Activated CD4-positive, alpha-beta T cell treated with anti-CD3 and anti-CD28 coated beads, Interleukin-2, amount 50 U/mL, for 1 hour (primary cell): ENCODE measurements around the gene BIN2.
A peak's percentile ranks its signal among the peaks of the same experiment; 100 is the strongest.
"Not testable (repeated sequence)": the region's sequence is repeated elsewhere in the genome, so short reads cannot be mapped to it uniquely, and the experiment has no call there.

Source experiments
- DNase-seq: peaks from one replicate; pipeline ENCODE4 v3.0.0-alpha.2; 2020

Gene BIN2

DNA sequence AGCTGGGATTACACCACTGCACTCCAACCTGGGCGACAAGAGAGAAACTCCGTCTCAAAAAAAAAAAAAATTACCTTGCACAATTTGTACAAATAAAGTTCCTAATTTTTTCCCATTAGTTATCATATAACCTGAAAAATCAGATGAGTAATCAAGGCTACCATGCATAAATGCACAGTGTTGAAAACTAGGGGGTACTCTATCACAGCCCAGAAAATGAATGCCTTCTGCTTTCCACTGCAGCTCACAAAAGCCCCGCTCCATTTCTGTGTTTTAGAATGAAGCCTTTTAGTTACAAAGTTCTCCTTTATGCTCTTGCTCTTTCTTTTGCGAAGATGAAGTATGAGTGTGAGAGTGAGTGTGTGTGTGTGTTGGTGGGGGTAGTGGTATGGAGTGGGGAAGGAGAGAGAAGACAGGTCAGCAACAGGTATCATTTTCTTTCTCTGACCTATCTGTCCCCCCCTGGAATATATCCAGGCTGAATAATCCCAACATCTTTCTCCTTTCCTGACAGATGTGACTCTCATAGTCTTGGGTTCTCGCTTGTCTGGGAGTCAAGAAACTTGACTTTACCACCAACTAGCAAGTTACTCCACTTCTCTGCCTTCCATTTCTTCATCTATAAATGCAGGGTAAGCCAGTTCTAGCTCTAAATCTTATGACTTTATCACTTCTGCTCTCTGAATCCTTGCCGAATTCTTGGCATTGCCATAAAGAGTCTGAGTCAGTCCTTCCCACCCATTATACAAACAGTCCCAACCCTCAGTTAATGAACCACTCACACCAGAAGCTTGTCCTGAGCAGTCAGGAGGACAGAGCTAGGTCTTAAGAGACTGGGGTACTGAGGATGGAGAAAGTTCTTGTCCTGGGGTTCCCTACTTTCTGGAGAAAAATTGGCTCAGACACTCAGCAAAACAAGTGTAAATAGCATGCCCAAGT, 16.1 kb downstream of the BIN2 start:
- DNase-seq = no peak

DNA sequence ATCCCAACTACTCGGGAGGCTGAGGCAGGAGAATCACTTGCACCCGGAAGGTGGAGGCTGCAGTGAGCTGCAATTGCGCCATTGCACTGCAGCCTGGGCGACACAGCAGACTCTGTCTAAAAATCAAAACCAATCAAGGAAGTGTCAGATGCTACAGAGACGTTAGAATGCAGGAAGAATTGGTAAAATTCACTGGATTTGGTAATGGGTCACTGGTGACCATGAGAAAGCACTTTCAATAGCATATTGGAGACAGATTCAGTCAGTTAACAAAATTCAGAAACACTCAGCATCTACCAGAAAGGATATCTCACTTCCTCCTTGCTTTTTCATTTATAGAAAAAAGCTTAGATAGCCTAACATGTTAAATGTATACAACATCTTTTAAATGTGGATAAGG, 17.5 kb downstream of the BIN2 start:
- no peak for DNase-seq

DNA sequence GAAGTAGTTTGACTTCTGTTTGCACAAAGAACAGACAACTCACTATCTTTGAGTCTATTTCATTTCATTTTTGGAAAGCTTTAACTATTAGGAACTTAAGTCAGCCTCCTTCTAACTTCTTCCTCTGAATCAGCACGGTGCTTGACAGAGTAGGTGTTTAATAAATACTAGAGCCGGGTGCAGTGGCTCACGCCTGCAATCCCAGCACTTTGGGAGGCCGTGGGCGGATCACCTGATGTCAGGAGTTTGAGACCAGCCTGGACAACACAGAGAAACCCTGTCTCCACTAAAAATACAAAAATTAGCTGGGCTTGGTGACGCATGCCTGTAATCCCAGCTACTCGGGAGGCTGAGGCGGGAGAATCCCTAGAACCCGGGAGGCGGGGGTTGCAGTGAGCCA, 23.2 kb downstream of the BIN2 start:
- not testable (repeated sequence) for DNase-seq

- DNase-seq = no peak
Measured at GRCh38 chr12:51295651-51296050, 28.3 kb downstream of the BIN2 start.

DNA sequence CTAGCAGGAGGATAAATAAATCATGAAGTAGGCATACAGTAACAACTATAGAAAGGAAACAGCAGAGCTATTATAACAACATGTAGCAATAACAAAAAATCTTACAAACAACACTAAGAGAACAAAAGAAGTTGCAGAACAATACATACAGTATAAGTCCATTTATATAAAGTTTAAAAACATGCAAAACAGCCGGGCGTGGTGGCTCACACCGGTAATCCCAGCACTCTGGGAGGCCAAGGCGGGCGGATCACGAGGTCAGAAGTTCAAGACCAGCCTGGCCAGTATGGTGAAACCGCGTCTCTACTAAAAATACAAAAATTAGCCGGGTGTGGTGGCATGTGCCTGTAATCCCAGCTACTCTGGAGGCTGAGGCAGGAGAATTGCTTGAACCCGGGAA, 29.9 kb downstream of the BIN2 start:
- not testable (repeated sequence) for DNase-seq

DNA sequence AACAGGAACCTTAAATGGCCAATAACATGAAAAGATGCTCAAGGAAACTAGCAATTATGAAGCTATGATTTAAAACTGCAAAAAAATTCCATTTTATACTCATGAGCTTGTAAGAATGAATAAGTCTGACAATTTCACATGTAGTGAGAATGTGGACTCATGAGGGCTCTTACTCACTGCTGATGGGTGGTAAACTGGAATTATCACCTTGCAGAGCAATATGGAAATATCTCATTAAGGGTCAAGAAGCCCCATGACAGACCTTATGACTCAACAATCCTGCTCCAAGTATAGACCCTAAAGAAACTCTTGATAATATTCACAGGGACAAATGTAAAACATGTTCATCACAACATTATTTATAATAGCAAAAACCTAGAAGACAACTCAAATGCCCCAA, 30.3 kb downstream of the BIN2 start:
- no peak for DNase-seq

- DNase-seq = not testable (repeated sequence)
Measured at GRCh38 chr12:51291603-51292513, 32.1 kb downstream of the BIN2 start.

- DNase-seq = no peak
Measured at GRCh38 chr12:51285843-51286242, 38.1 kb downstream of the BIN2 start.

DNA sequence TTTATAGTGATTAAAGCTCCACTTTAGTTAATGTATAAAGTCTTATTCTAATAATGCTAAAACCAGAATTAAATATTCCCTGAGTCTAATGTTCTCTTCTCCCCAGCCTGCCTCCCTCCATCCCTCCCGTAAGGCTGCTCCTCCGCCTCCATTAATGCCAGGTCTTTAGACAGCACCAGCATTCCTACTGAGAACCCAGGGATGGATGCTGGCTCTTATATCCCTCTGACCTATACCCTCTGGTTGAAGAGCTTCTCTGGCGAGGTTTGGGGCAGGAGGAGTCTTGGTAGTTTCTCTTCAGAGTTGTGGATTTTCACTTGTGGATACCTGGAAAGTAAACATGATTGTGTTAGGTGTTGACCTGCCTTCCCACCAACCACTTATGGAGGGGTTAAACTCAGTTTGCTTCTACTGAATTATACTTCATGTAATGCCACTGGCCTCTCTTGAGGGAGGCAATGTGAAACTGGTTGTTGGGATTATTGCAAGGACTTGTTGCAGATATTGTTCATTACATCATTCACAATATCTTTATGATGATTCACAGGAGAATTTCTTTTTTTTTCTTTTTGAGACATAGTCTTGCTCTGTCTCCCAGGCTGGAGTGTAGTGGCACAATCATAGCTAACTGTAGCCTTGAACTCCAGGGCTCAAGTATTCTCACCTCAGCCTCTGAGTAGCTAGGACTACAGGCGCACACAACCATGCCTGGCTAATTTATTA, 42.6 kb downstream of the BIN2 start:
- no peak for DNase-seq

- no peak for DNase-seq
Measured at GRCh38 chr12:51275088-51275487, 48.9 kb downstream of the BIN2 start.

- not testable (repeated sequence) for DNase-seq
Measured at GRCh38 chr12:51272810-51273209, 51.2 kb downstream of the BIN2 start.

- no peak for DNase-seq
Measured at GRCh38 chr12:51270951-51271518, 52.9 kb downstream of the BIN2 start.

DNA sequence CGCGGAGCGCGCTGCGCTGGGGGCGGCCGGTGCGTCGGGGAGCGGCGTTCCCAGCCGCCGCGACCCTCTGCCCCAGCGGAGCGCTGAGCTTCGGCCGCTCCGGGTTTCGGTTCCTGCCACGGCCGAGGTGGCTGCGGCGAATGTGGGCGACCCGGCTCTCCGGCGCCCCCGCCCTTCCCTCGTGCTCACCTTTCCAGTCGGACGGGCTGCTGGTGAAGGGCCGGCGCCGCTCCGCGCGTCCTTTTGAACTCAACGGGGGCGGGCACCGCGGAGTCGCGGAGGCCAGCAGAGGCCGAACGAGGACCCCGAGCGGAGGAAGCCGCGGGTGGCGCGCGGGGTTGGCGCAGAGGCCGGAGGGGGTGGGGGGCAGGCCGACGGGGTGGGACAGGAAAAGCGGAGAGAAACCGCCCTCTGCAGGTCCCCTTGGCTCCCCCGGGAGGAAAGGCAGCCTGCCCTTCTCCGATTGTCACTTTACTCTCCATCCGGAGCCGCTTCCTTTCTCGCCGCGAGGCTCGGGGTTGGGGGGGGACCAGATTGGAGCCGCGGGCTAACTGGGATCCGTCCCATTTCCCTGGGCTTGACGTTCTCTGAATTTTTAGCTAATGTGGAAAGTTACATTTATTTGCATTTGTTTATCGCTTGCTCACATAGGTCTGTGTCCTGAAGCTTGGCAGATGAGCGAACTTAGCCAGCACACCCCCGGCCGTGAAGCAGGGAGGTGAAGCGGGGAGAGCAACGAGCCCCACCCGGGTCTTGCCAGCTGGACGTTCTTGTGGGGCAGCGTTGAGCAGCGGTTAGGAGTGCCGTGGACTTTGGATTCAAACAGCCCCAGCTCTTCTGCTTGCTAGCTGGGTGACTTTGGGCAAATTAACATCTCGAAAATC, 53.7 kb downstream of the BIN2 start, which contains the start of gene SMAGP:
Gene SMAGP (minus strand): TSS at position 349 of the 884 bp plus-strand sequence. CDS start 1,137 bp downstream, outside the sequence.
- DNase-seq = peak; percentile 30

DNA sequence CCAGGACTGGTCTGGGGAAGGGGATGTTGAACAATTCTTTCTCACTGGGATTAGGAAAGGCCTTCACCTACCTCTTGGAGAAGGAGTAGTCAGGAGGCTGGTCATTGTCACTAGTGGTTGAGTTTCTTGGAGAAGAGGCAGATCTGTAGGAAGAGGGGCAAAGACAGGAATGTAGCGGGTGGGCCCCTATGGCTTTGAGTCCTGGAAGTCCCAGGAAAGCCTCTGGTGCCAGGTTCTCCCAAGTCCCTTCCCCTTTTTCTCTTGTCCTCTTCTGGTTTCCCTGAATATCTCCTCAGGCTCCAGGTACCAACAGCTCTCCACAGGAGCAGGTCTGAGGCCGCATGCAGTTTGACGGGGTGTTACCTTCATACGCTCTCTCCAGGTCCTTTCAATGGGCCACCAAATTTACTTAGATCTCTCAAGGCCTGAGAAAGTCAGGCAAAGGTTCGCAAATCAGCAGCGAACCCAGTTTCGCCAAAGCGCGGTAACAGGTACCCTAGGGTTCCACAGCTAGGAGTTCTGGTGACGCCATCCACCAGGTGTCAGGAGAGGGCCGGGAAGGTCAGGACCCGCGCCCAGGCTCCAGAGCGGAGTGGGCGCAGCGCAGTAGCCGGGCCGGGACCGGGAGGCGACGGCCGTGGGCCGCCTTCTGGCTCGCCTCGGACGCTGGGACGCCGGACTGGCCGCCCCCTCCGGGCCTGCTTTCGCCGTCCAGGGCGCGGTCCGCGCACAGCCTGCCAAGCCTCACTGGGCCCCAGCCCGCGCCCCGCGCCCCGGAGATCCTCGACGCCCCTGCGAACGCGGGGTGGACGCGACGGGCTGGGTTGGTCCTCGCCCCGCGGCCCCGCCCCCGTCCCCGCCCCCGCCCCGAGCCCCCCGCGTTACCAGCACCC, 54.6 kb downstream of the BIN2 start:
- peak; percentile 59 for DNase-seq

DNA sequence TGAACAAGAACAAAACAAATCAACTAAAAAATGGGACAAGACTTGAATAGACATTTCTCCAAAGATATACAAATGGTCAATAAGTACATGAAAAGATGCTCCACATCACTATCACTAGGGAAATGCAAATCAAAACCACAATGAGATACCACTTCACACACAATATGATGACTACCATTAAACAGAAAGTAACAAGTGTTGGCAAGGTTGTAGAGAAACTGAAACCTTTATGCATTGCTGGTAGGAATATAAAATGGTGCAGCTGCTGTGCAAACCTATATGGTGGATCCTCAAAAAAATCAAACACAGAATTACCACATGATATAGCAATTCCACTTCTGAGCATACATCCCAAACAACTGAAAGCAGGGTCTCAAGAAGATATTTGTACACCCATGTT, 59.0 kb downstream of the BIN2 start:
- DNase-seq = no peak

DNA sequence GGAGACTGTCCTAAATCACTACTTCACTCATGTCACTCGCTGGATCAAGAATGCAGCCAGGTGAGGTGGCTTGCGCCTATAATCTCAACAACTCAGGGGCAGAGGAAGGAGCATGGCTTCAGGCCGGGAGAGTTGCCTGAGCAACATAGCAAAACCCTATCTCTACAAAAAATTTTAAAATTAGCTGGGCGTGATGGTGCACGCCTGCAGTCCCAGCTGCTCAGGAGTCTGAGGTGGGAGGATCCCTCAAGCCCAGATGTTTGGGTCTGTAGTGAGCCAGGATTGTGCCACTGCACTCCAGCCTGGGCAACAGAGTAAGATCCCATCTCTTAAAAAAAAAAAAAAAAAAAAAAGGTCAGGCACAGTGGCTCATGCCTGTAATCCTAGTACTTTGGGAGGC, 59.7 kb downstream of the BIN2 start:
- DNase-seq = no peak

DNA sequence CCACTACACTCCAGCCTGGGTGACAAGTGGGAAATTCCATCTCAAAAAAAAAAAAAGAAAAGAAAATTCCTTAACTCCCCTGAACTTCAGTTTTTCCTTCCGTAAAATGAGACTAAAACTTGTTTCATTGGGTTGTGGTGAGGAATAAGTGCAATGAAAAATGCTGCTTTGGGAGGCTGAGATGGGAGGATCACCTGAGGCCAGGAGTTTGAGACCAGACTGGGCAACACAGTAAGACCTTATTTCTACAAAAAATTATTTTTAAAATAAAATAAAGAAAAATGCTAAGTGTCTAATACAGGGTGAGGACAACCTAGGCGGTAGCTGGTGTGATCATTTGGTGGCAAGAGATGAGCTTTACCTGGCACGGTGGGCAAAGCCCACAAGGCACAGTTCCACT, 60.6 kb downstream of the BIN2 start:
- DNase-seq = no peak

DNA sequence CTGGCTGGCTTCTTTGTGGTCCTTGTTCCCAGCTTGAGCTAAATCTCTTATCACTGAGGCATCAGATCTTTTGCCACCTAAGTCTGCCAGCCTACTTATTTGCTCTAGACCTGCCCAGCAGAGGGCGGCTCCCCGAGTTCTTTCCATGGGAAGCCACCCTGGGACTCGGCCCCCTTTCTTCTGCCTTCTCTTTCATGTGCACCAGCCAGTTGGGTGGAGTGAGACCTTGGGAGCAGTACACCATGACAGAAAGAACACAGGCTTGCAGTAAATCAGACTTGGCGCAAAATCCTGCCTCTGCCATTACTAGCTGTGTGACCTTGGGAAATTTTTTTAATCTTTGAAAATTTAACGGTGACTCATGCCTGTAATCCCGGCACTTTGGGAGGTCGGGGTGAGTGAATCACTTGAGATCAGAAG, 61.2 kb downstream of the BIN2 start:
- peak; percentile 16 for DNase-seq

DNA sequence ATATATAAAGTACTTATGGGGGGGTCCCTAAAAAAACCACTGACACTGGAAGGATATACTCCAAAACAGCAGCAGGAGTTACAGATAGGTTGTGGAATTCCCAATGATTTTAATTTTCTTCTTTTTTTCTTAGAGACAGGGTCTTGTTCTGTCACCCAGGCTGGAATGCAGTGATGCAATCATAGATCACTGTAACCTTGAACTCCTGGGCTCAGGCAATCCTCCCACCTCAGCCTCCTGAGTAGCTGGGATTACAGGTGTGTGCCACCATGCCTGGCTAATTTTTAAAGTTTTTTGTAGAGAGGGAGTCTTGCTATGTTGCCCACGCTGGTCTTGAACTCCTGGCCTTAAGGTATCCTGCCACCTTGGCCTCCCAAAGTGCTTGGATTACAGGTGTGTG, 64.4 kb downstream of the BIN2 start:
- not testable (repeated sequence) for DNase-seq

DNA sequence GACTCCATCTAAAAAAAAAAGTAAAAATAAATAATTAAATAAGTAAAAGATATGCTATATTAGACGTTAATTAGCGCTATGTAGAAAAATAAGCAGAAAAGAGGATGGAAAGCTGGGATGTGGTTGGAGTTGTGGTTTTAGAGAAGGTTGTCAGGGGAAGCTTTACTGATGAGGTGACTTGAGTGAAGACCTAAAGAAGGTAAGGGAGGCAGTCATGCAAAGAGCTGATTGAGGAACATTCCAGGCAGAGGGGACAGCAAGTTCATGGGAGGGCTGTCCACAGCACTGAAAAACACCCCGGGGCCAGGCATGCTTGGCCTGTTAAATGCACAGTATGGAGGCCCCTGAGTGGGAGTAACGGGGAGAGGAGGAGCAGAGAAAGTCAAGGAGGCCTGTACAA, 69.4 kb downstream of the BIN2 start:
- no peak for DNase-seq
